ENCODE results near the gene LMOD3. TPM values are rescaled to one million over a fixed set of nuclear protein-coding genes. Genes with fewer than 3 reads are reported as not detected.

The LMOD3 gene
- total and polyA plus RNA-seq, 4 experiments from 2014 or later: 0.13 to 0.24 TPM; not detected in 2

- Histone ChIP-seq H3K4me1 (ENCODE audit: insufficient read depth, low read length) (peaks cover 15% of the 10 kb centered on the region), H3K36me3 (ENCODE audit: insufficient read depth, low read length) (peaks cover 9% of the 10 kb centered on the region), H3K9me3 (ENCODE audit: control insufficient read depth in 1 of 2, low read length in 2 of 2) (no peaks in the 10 kb centered on the region), H3K27me3 (ENCODE audit: insufficient read depth, low read length) (no peaks in the 10 kb centered on the region), H3K4me3 (ENCODE audit: low read length in 2 of 2) (no peak overlapping the region), H3K27ac (ENCODE audit: low read depth, low read length) (no peak overlapping the region)
- H3K4me1 Mint-ChIP-seq: peaks cover 14 to 26% (median 20%) of the 10 kb centered on the region in 4 donors
- POLR2A ChIA-PET (ENCODE audit: partially characterized antibody): interaction anchor here (1.2 kb wide), 1 partner anchor 65 kb away, joined by 3 read pairs; no protein-coding TSS in a partner anchor
- no peaks in the 10 kb centered on the region for H3K9me3 Mint-ChIP-seq
- no peak overlapping the region for H3K4me3 Mint-ChIP-seq
- no peak for DNase-seq
- no peaks in the 10 kb centered on the region for H3K27me3 Mint-ChIP-seq
- intact Hi-C loops (cut with micrococcal nuclease): loop anchor here (2.0 kb wide), 1 partner anchor 14 kb away; no protein-coding TSS in a partner anchor
- peaks cover 21 to 24% of the 10 kb centered on the region in 2 donors for H3K36me3 Mint-ChIP-seq
- H3K27ac Mint-ChIP-seq: peak overlapping the region in 5 of 7 donors; percentile 10 to 63 (median 43)
- CTCF ChIA-PET (ENCODE audit: partially characterized antibody): interaction anchor here (1.0 to 3.3 kb wide), 2 partner anchors 10 to 12 kb away, joined by 4 to 20 read pairs; no protein-coding TSS in a partner anchor
Observed at GRCh38 chr3:69108811-69109210, 13.6 kb downstream of the LMOD3 start.

DNA sequence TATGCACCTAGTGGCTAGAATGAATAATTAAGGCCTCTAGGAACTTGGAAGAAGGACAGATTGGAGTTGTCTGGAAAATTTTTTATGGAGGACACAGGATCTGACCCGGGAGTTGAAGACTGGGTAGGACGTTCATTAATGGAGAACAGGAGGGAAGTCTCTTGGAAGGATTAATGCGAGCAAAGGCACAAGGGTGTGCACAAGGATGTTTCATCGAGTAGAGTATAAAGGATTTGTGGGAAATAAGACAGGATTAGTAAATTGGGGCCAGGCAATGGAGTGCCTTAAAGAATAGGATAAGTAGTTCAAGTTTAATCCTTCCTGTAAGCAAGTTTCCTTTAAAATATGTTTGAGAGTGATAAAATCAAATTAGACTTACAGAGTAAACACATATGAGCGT, 14.6 kb downstream of the LMOD3 start:
- Histone ChIP-seq H3K27me3 (ENCODE audit: insufficient read depth, low read length) (no peaks in the 10 kb centered on the region), H3K9me3 (ENCODE audit: control insufficient read depth in 1 of 2, low read length in 2 of 2) (no peaks in the 10 kb centered on the region), H3K36me3 (ENCODE audit: insufficient read depth, low read length) (peaks cover 18% of the 10 kb centered on the region), H3K27ac (ENCODE audit: low read depth, low read length) (no peak overlapping the region), H3K4me3 (ENCODE audit: low read length in 2 of 2) (no peak overlapping the region), H3K4me1 (ENCODE audit: insufficient read depth, low read length) (peaks cover 23% of the 10 kb centered on the region)
- ChIA-PET CTCF (ENCODE audit: partially characterized antibody) (interaction anchor here (3.3 kb wide), 1 partner anchor 13 kb away, joined by 20 read pairs; no protein-coding TSS in a partner anchor), POLR2A (ENCODE audit: partially characterized antibody) (interaction anchor here (1.1 to 1.2 kb wide), 2 partner anchors 16 to 23 kb away, joined by 4 read pairs; partner anchors contain the start of gene ARL6IP5)
- Mint-ChIP-seq H3K36me3 (peaks cover 30 to 33% of the 10 kb centered on the region in 2 donors), H3K27ac (peak overlapping the region in 4 of 7 donors; percentile 16 to 45 (median 20)), H3K9me3 (no peaks in the 10 kb centered on the region), H3K4me3 (no peak overlapping the region), H3K27me3 (no peaks in the 10 kb centered on the region), H3K4me1 (peaks cover 20 to 32% (median 27%) of the 10 kb centered on the region in 4 donors)
- intact Hi-C loops (cut with micrococcal nuclease): loop anchor here (2.0 kb wide), 1 partner anchor 13 kb away; no protein-coding TSS in a partner anchor
- DNase-seq: no peak

- no peak overlapping the region for H3K4me3 ChIP-seq (ENCODE audit: low read length in 2 of 2)
- H3K9me3 ChIP-seq (ENCODE audit: control insufficient read depth in 1 of 2, low read length in 2 of 2): no peaks in the 10 kb centered on the region
- H3K4me1 Mint-ChIP-seq: peaks cover 25 to 52% (median 37%) of the 10 kb centered on the region in 4 donors
- intact Hi-C loops (cut with micrococcal nuclease): no loop called here
- CTCF ChIA-PET (ENCODE audit: partially characterized antibody): interaction anchor here (0.8 to 2.8 kb wide), 3 partner anchors 10 to 15 kb away, joined by 3 to 13 read pairs (median 7); no protein-coding TSS in a partner anchor
- H3K27me3 ChIP-seq (ENCODE audit: insufficient read depth, low read length): no peaks in the 10 kb centered on the region
- H3K9me3 Mint-ChIP-seq: no peaks in the 10 kb centered on the region
- H3K27ac Mint-ChIP-seq: peak overlapping the region in 4 of 7 donors; percentile 13 to 81 (median 58)
- no peak overlapping the region for H3K4me3 Mint-ChIP-seq
- peaks cover 35% of the 10 kb centered on the region for H3K36me3 ChIP-seq (ENCODE audit: insufficient read depth, low read length)
- DNase-seq: no peak
- H3K27me3 Mint-ChIP-seq: no peaks in the 10 kb centered on the region
- peaks cover 41 to 52% of the 10 kb centered on the region in 2 donors for H3K36me3 Mint-ChIP-seq
- H3K27ac ChIP-seq (ENCODE audit: low read depth, low read length): no peak overlapping the region
- peaks cover 39% of the 10 kb centered on the region for H3K4me1 ChIP-seq (ENCODE audit: insufficient read depth, low read length)
- POLR2A ChIA-PET (ENCODE audit: partially characterized antibody): interaction anchor here (0.8 to 1.8 kb wide), 4 partner anchors 11 to 54 kb away, joined by 3 to 9 read pairs (median 6); partner anchors contain the start of gene TMF1
Observed at GRCh38 chr3:69105320-69105719, 17.1 kb downstream of the LMOD3 start.

DNA sequence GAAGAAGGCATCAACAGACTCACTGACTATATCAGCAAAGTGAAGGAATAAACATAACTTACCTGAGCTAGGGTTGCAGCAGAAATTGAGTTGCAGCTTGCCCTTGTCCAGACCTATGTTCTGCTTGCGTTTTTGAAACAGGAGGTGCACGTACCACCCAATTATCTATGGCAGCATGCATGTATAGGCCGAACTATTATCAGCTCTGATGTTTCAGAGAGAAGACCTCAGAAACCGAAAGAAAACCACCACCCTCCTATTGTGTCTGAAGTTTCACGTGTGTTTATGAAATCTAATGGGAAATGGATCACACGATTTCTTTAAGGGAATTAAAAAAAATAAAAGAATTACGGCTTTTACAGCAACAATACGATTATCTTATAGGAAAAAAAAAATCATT, 17.8 kb downstream of the LMOD3 start:
- no peak for DNase-seq
- peak overlapping the region in 2 of 8 donors; percentile 47 to 64 for H3K4me3 Mint-ChIP-seq
- H3K4me3 ChIP-seq (ENCODE audit: low read length in 2 of 2): no peak overlapping the region
- H3K36me3 Mint-ChIP-seq: peaks cover 46 to 57% of the 10 kb centered on the region in 2 donors
- H3K9me3 ChIP-seq (ENCODE audit: control insufficient read depth in 1 of 2, low read length in 2 of 2): no peaks in the 10 kb centered on the region
- peaks cover 46% of the 10 kb centered on the region for H3K4me1 ChIP-seq (ENCODE audit: insufficient read depth, low read length)
- intact Hi-C loops (cut with micrococcal nuclease): loop anchor here (1.0 kb wide), 1 partner anchor 9 kb away; no protein-coding TSS in a partner anchor
- peaks cover 39% of the 10 kb centered on the region for H3K36me3 ChIP-seq (ENCODE audit: insufficient read depth, low read length)
- no peaks in the 10 kb centered on the region for H3K9me3 Mint-ChIP-seq
- H3K27me3 Mint-ChIP-seq: no peaks in the 10 kb centered on the region
- peaks cover 30 to 60% (median 43%) of the 10 kb centered on the region in 4 donors for H3K4me1 Mint-ChIP-seq
- CTCF ChIA-PET (ENCODE audit: partially characterized antibody): interaction anchor here (1.0 to 2.8 kb wide), 3 partner anchors 10 to 16 kb away, joined by 4 to 13 read pairs (median 7); no protein-coding TSS in a partner anchor
- H3K27ac ChIP-seq (ENCODE audit: low read depth, low read length): no peak overlapping the region
- H3K27ac Mint-ChIP-seq: peak overlapping the region; percentile 2 to 87 (median 67)
- no peaks in the 10 kb centered on the region for H3K27me3 ChIP-seq (ENCODE audit: insufficient read depth, low read length)
- POLR2A ChIA-PET (ENCODE audit: partially characterized antibody): interaction anchor here (0.8 to 1.7 kb wide), 6 partner anchors 10 to 53 kb away, joined by 3 to 9 read pairs (median 4); partner anchors contain the start of genes ARL6IP5 and TMF1

GRCh38 chr3:69103123-69103522, 19.3 kb downstream of the LMOD3 start:
- H3K27ac Mint-ChIP-seq: peak overlapping the region in 4 of 7 donors; percentile 2 to 65 (median 15)
- POLR2A ChIA-PET (ENCODE audit: partially characterized antibody): interaction anchor here (3.7 kb wide), 1 partner anchor 11 kb away, joined by 15 read pairs; no protein-coding TSS in a partner anchor
- no peaks in the 10 kb centered on the region for H3K27me3 Mint-ChIP-seq
- H3K27me3 ChIP-seq (ENCODE audit: insufficient read depth, low read length): no peaks in the 10 kb centered on the region
- intact Hi-C loops (cut with micrococcal nuclease): no loop called here
- CTCF ChIA-PET (ENCODE audit: partially characterized antibody): interaction anchor here (1.2 to 2.5 kb wide), 2 partner anchors 18 kb away, joined by 3 to 13 read pairs; no protein-coding TSS in a partner anchor
- H3K4me3 ChIP-seq (ENCODE audit: low read length in 2 of 2): no peak overlapping the region
- H3K36me3 ChIP-seq (ENCODE audit: insufficient read depth, low read length): peaks cover 39% of the 10 kb centered on the region
- H3K9me3 ChIP-seq (ENCODE audit: control insufficient read depth in 1 of 2, low read length in 2 of 2): no peaks in the 10 kb centered on the region
- H3K9me3 Mint-ChIP-seq: no peaks in the 10 kb centered on the region
- H3K4me1 ChIP-seq (ENCODE audit: insufficient read depth, low read length): peaks cover 57% of the 10 kb centered on the region
- H3K36me3 Mint-ChIP-seq: peaks cover 49 to 63% of the 10 kb centered on the region in 2 donors
- H3K27ac ChIP-seq (ENCODE audit: low read depth, low read length): no peak overlapping the region
- peaks cover 33 to 72% (median 50%) of the 10 kb centered on the region in 4 donors for H3K4me1 Mint-ChIP-seq
- DNase-seq: no peak
- H3K4me3 Mint-ChIP-seq: no peak overlapping the region

DNA sequence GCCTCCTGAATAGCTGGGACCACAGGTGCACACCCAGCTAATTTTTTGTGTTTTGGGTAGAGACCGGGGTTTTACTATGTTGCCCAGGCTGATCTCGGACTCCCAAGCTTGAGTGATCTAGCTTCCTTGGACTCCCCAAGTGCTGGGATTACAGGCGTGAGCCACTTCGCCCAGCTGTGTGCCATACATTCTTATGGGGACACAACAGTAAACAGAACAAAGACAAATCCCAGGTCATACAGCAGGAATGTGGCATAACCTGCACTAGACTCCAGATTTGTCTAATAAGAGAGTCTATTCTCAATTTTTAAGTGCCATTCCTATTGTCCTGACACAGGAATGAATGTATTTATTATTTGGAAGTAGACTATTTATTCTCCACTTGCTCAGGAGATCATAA, 20.0 kb downstream of the LMOD3 start:
- H3K36me3 ChIP-seq (ENCODE audit: insufficient read depth, low read length): peaks cover 39% of the 10 kb centered on the region

GRCh38 chr3:69099576-69099975, 22.8 kb downstream of the LMOD3 start:
- Mint-ChIP-seq H3K4me1 (peaks cover 50 to 91% (median 67%) of the 10 kb centered on the region in 4 donors), H3K4me3 (peak overlapping the region in 5 of 8 donors; percentile 11 to 64 (median 30)), H3K36me3 (peaks cover 48 to 66% of the 10 kb centered on the region in 2 donors), H3K27ac (peak overlapping the region in 6 of 7 donors; percentile 37 to 96 (median 78)), H3K27me3 (no peaks in the 10 kb centered on the region), H3K9me3 (no peaks in the 10 kb centered on the region)
- Histone ChIP-seq H3K27ac (ENCODE audit: low read depth, low read length) (no peak overlapping the region), H3K36me3 (ENCODE audit: insufficient read depth, low read length) (peaks cover 37% of the 10 kb centered on the region), H3K4me1 (ENCODE audit: insufficient read depth, low read length) (peaks cover 81% of the 10 kb centered on the region), H3K9me3 (ENCODE audit: control insufficient read depth in 1 of 2, low read length in 2 of 2) (no peaks in the 10 kb centered on the region), H3K27me3 (ENCODE audit: insufficient read depth, low read length) (no peaks in the 10 kb centered on the region), H3K4me3 (ENCODE audit: low read length in 2 of 2) (no peak overlapping the region)
- intact Hi-C loops (cut with micrococcal nuclease): no loop called here
- CTCF ChIA-PET (ENCODE audit: partially characterized antibody): interaction anchor here (0.8 to 1.9 kb wide), 5 partner anchors 13 to 52 kb away, joined by 3 to 5 read pairs (median 4); no protein-coding TSS in a partner anchor
- no peak for DNase-seq
- POLR2A ChIA-PET (ENCODE audit: partially characterized antibody): interaction anchor here (0.5 to 3.7 kb wide), 3 partner anchors 8 to 39 kb away, joined by 3 to 15 read pairs (median 4); no protein-coding TSS in a partner anchor

More for the DNA sequence above, 20.0 kb downstream of the LMOD3 start:
- DNase-seq: no peak
- Histone ChIP-seq H3K27me3 (ENCODE audit: insufficient read depth, low read length) (no peaks in the 10 kb centered on the region), H3K27ac (ENCODE audit: low read depth, low read length) (no peak overlapping the region), H3K4me3 (ENCODE audit: low read length in 2 of 2) (no peak overlapping the region), H3K4me1 (ENCODE audit: insufficient read depth, low read length) (peaks cover 61% of the 10 kb centered on the region), H3K9me3 (ENCODE audit: control insufficient read depth in 1 of 2, low read length in 2 of 2) (no peaks in the 10 kb centered on the region)
- POLR2A ChIA-PET (ENCODE audit: partially characterized antibody): interaction anchor here (2.1 to 3.7 kb wide), 3 partner anchors 11 to 50 kb away, joined by 10 to 15 read pairs (median 15); partner anchors contain the start of genes ARL6IP5 and TMF1
- Mint-ChIP-seq H3K9me3 (no peaks in the 10 kb centered on the region), H3K4me1 (peaks cover 35 to 78% (median 51%) of the 10 kb centered on the region in 4 donors), H3K4me3 (no peak overlapping the region), H3K27ac (peak overlapping the region in 6 of 7 donors; percentile 24 to 59 (median 48)), H3K36me3 (peaks cover 53 to 67% of the 10 kb centered on the region in 2 donors), H3K27me3 (no peaks in the 10 kb centered on the region)
- CTCF ChIA-PET (ENCODE audit: partially characterized antibody): interaction anchor here (1.2 to 1.3 kb wide), 2 partner anchors 17 to 19 kb away, joined by 3 read pairs; partner anchors contain the start of gene ARL6IP5
- intact Hi-C loops (cut with micrococcal nuclease): no loop called here
